HEK293 (cell line): Measurements from ENCODE around the gene CERS4.
A peak's percentile ranks its signal among the peaks of the same experiment; 100 is the strongest.

Experiments used
- CTCF ChIA-PET: fragments of 350-600 bp; formaldehyde crosslinking; extraction: SDS; loops from one replicate; lab custom pipeline; 2021; ENCODE audit warnings: antibody characterized with exemption; lab: Yijun Ruan, JAX
- POLR2A ChIA-PET: fragments of 300-600 bp; formaldehyde crosslinking; extraction: SDS; loops from one replicate; lab custom pipeline; 2020; ENCODE audit warnings: antibody characterized with exemption, inconsistent platforms; lab: Yijun Ruan, JAX
- H3K27ac ChIP-seq: fragments of 200-500 bp; sonication (Bioruptor generic); 2 replicates; pipeline ENCODE4 v1.5.1; 2014; ENCODE audit warnings: low read depth, low read length, control low read depth, inconsistent platforms; ENCODE audit errors: extremely low read depth
- H3K36me3 ChIP-seq, 2 experiments: fragments of 200-500 bp in 1 of 2; sonication (Bioruptor generic) in 1 of 2; 1 replicate in 1 of 2; 2 replicates in 1 of 2; pipeline ENCODE4 v1.5.1; 2014 to 2017; ENCODE audit warnings: inconsistent platforms in 2 of 2, low read length in 2 of 2; ENCODE audit not compliant: control insufficient read depth in 2 of 2, insufficient read depth in 1 of 2
- H3K4me1 ChIP-seq: fragments of 200-500 bp; sonication (Bioruptor generic); 2 replicates; pipeline ENCODE4 v1.5.1; 2014; ENCODE audit warnings: mild to moderate bottlenecking, low read length, inconsistent platforms; ENCODE audit not compliant: control insufficient read depth, insufficient read depth
- H3K4me3 ChIP-seq: 2 replicates; pipeline ENCODE4 v1.5.1; 2011; ENCODE audit warnings: low read depth, mild to moderate bottlenecking, control low read depth, low read length, moderate library complexity
- H3K9me3 ChIP-seq: fragments of 200-500 bp; sonication (Bioruptor generic); 2 replicates; pipeline ENCODE4 v1.5.1; 2014; ENCODE audit warnings: low read depth, low read length, inconsistent platforms; ENCODE audit not compliant: control insufficient read depth, insufficient read depth
- EGR2 ChIP-seq: fragments of 450-650 bp; formaldehyde crosslinking; IDR thresholded peaks from 2 replicates; pipeline ENCODE4 v1.5.1; 2016; ENCODE audit warnings: low read depth, missing biosample characterization, missing genetic modification characterization
- GFI1B ChIP-seq: fragments of 450-650 bp; formaldehyde crosslinking; IDR thresholded peaks from 2 replicates; pipeline ENCODE4 v1.5.1; 2016; ENCODE audit warnings: missing biosample characterization, missing genetic modification characterization
- GLIS2 ChIP-seq: fragments of 450-650 bp; formaldehyde crosslinking; IDR thresholded peaks from 2 replicates; pipeline ENCODE4 v1.5.1; 2016; ENCODE audit warnings: missing biosample characterization, missing genetic modification characterization
- KLF16 ChIP-seq: fragments of 450-650 bp; formaldehyde crosslinking; IDR thresholded peaks from 2 replicates; pipeline ENCODE4 v1.5.1; 2017; ENCODE audit warnings: missing biosample characterization, missing genetic modification characterization
- PRDM1 ChIP-seq: fragments of 450-650 bp; formaldehyde crosslinking; IDR thresholded peaks from 2 replicates; pipeline ENCODE4; 2016; ENCODE audit warnings: missing biosample characterization, missing genetic modification characterization
- TCF7L2 ChIP-seq: IDR thresholded peaks from 2 replicates; pipeline ENCODE4 v1.6.1; 2011; ENCODE audit warnings: low read depth, mild to moderate bottlenecking, inconsistent platforms, low read length, moderate library complexity, borderline replicate concordance
- ZNF121 ChIP-seq: fragments of 450-650 bp; formaldehyde crosslinking; IDR thresholded peaks from 2 replicates; pipeline ENCODE4 v1.5.1; 2016; ENCODE audit warnings: missing biosample characterization, missing genetic modification characterization
- ZNF146 ChIP-seq: fragments of 450-650 bp; formaldehyde crosslinking; IDR thresholded peaks from 2 replicates; pipeline ENCODE4 v1.5.1; 2016; ENCODE audit warnings: missing biosample characterization, missing genetic modification characterization
- ZNF16 ChIP-seq: fragments of 450-650 bp; formaldehyde crosslinking; IDR thresholded peaks from 2 replicates; pipeline ENCODE4 v1.5.1; 2016; ENCODE audit warnings: low read depth, missing biosample characterization, missing genetic modification characterization
- ZNF202 ChIP-seq: fragments of 450-650 bp; formaldehyde crosslinking; IDR thresholded peaks from 2 replicates; pipeline ENCODE4 v1.5.1; 2016; ENCODE audit warnings: missing biosample characterization, missing genetic modification characterization, borderline replicate concordance
- ZNF623 ChIP-seq: fragments of 450-650 bp; formaldehyde crosslinking; IDR thresholded peaks from 2 replicates; pipeline ENCODE4 v1.5.1; 2016; ENCODE audit warnings: missing biosample characterization, missing genetic modification characterization
- ZSCAN5A ChIP-seq: fragments of 450-650 bp; formaldehyde crosslinking; IDR thresholded peaks from 2 replicates; pipeline ENCODE4 v1.5.1; 2016; ENCODE audit warnings: missing biosample characterization, missing genetic modification characterization
- TF ChIP-seq, protein P1 (sequence below): fragments of 450-650 bp; formaldehyde crosslinking; IDR thresholded peaks from 2 replicates; pipeline ENCODE4 v1.5.1; 2016; ENCODE audit warnings: missing biosample characterization, missing genetic modification characterization, low read depth
- TF ChIP-seq, protein P2 (sequence below): fragments of 450-650 bp; formaldehyde crosslinking; conservative IDR thresholded peaks from 2 replicates; pipeline ENCODE4 v1.5.1; 2016; ENCODE audit warnings: low read depth, missing biosample characterization, missing genetic modification characterization

CERS4 gene

GRCh38 chr19:8184274-8184673, 24.9 kb upstream of the CERS4 start:
- no peak overlapping the region for H3K4me3 ChIP-seq
- no peaks in the 10 kb centered on the region for H3K4me1 ChIP-seq
- TF ChIP-seq, protein P1, sequence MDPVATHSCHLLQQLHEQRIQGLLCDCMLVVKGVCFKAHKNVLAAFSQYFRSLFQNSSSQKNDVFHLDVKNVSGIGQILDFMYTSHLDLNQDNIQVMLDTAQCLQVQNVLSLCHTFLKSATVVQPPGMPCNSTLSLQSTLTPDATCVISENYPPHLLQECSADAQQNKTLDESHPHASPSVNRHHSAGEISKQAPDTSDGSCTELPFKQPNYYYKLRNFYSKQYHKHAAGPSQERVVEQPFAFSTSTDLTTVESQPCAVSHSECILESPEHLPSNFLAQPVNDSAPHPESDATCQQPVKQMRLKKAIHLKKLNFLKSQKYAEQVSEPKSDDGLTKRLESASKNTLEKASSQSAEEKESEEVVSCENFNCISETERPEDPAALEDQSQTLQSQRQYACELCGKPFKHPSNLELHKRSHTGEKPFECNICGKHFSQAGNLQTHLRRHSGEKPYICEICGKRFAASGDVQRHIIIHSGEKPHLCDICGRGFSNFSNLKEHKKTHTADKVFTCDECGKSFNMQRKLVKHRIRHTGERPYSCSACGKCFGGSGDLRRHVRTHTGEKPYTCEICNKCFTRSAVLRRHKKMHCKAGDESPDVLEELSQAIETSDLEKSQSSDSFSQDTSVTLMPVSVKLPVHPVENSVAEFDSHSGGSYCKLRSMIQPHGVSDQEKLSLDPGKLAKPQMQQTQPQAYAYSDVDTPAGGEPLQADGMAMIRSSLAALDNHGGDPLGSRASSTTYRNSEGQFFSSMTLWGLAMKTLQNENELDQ (tag by site-specific recombination), result no peak
- 0 out of 2 replicates have a peak, but pooled peaks have one; percentile 34 for TF ChIP-seq ZNF121 (tag by site-specific recombination)
- ChIA-PET CTCF (interaction anchor here (0.8 kb wide), 1 partner anchor 181 kb away, joined by 3 read pairs; no protein-coding TSS in a partner anchor), POLR2A (no interaction called here)
- no peaks in the 10 kb centered on the region for H3K36me3 ChIP-seq
- H3K9me3 ChIP-seq, result no peaks in the 10 kb centered on the region
- H3K27ac ChIP-seq, result no peak overlapping the region

- POLR2A ChIA-PET, result interaction anchor here (0.7 kb wide), 1 partner anchor 265 kb away, joined by 7 read pairs; the partner anchor contains the start of gene SNAPC2
- no peak for TF ChIP-seq GFI1B (tag by site-specific recombination)
- TF ChIP-seq ZNF146 (tag by site-specific recombination), result peak; percentile 79
- no peak for TF ChIP-seq TCF7L2
- TF ChIP-seq ZNF202 (tag by site-specific recombination), result no peak
- TF ChIP-seq PRDM1 (tag by site-specific recombination), result peak; percentile 75
- TF ChIP-seq, all 188 proteins: peak for 2
- Histone ChIP-seq H3K27ac (no peak overlapping the region), H3K9me3 (no peaks in the 10 kb centered on the region), H3K36me3 (no peaks in the 10 kb centered on the region), H3K4me3 (no peak overlapping the region), H3K4me1 (no peaks in the 10 kb centered on the region)
- CTCF ChIA-PET, result no interaction called here
These were observed 23.7 kb upstream of the CERS4 start for GRCh38 chr19:8185343-8186068.

DNA sequence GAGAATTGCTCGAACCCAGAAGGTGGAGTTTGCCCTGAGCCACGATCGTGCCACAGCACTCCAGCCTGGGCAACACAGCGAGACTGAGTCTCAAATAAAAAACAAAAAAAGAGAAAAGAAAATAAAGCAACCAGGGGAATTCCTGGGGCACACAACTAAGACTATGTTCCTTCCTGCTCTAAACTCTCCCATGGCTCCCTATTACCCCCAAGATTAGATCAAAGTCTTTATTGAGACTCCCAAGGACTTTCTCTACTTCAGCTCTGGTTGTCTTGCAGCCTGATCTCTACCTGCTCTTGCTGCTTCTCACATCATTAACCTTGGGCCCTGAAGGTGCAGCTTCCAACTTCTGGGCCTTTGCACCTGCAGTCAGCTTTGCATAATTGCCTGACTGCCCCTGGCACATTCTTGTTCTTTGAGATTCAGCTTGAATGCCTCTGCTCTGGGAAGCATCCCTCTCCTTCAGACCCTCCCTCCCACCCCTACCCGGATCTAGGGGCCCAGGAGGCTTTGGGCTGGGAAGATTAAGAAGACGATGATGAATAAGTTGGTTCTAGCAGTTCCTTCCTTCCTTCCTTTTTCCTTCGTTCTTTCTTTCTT, 16.8 kb upstream of the CERS4 start:
- H3K36me3 ChIP-seq, result no peaks in the 10 kb centered on the region
- CTCF ChIA-PET, result interaction anchor here (0.6 kb wide), 1 partner anchor 987 kb away, joined by 4 read pairs; no protein-coding TSS in a partner anchor
- H3K9me3 ChIP-seq, result no peaks in the 10 kb centered on the region
- no peak overlapping the region for H3K27ac ChIP-seq
- POLR2A ChIA-PET, result no interaction called here
- TF ChIP-seq ZNF16 (tag by site-specific recombination) (peak; percentile 81), GLIS2 (tag by site-specific recombination) (no peak), ZSCAN5A (tag by site-specific recombination) (no peak), KLF16 (tag by site-specific recombination) (no peak), ZNF202 (tag by site-specific recombination) (no peak), ZNF623 (tag by site-specific recombination) (peak; percentile 44; the same call in 1 of the 2 replicates), EGR2 (tag by site-specific recombination) (no peak)
- TF ChIP-seq, protein P2, sequence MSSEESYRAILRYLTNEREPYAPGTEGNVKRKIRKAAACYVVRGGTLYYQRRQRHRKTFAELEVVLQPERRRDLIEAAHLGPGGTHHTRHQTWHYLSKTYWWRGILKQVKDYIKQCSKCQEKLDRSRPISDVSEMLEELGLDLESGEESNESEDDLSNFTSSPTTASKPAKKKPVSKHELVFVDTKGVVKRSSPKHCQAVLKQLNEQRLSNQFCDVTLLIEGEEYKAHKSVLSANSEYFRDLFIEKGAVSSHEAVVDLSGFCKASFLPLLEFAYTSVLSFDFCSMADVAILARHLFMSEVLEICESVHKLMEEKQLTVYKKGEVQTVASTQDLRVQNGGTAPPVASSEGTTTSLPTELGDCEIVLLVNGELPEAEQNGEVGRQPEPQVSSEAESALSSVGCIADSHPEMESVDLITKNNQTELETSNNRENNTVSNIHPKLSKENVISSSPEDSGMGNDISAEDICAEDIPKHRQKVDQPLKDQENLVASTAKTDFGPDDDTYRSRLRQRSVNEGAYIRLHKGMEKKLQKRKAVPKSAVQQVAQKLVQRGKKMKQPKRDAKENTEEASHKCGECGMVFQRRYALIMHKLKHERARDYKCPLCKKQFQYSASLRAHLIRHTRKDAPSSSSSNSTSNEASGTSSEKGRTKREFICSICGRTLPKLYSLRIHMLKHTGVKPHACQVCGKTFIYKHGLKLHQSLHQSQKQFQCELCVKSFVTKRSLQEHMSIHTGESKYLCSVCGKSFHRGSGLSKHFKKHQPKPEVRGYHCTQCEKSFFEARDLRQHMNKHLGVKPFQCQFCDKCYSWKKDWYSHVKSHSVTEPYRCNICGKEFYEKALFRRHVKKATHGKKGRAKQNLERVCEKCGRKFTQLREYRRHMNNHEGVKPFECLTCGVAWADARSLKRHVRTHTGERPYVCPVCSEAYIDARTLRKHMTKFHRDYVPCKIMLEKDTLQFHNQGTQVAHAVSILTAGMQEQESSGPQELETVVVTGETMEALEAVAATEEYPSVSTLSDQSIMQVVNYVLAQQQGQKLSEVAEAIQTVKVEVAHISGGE (tag by site-specific recombination), result no peak
- no peak overlapping the region for H3K4me3 ChIP-seq
- H3K4me1 ChIP-seq, result no peaks in the 10 kb centered on the region
